K562 (cell line): ENCODE measurements around the gene HAGHL. TPM values are rescaled to one million over a fixed set of nuclear protein-coding genes. Genes with fewer than 3 reads are reported as not detected.

ENCODE experiments used
- AFF4 ChIP-seq: sonication (generic); formaldehyde crosslinking; IDR thresholded peaks from 2 replicates; pipeline ENCODE4 v1.8.0; 2023; ENCODE audit warnings: mild to moderate bottlenecking, missing genetic modification reagents
- CUX1 ChIP-seq: fragments of 200-800 bp; sonication (Bioruptor generic); IDR thresholded peaks from 2 replicates; pipeline ENCODE4 v1.6.1; 2016; ENCODE audit warnings: missing genetic modification characterization, missing compliant biosample characterization
- GMEB1 ChIP-seq: fragments of 250-450 bp; sonication (Bioruptor Pico); IDR thresholded peaks from 2 replicates; pipeline ENCODE4 v1.4.0; 2020; ENCODE audit warnings: mild to moderate bottlenecking
- KHSRP ChIP-seq: fragments of 450-650 bp; IDR thresholded peaks from 2 replicates; pipeline ENCODE4 v1.6.1; 2017
- RBM17 ChIP-seq: fragments of 200-400 bp; formaldehyde crosslinking; IDR thresholded peaks from 2 replicates; pipeline ENCODE4 v1.6.1; 2017; ENCODE audit warnings: low read depth, mild to moderate bottlenecking, low read length, borderline replicate concordance
- TAF15 ChIP-seq: fragments of 200-400 bp; formaldehyde crosslinking; IDR thresholded peaks from 2 replicates; pipeline ENCODE4 v1.6.1; 2017; ENCODE audit warnings: mild to moderate bottlenecking, low read depth, low read length, moderate library complexity
- TEAD2 ChIP-seq: fragments of 450-650 bp; IDR thresholded peaks from 2 replicates; pipeline ENCODE4 v1.6.1; 2016; ENCODE audit warnings: missing genetic modification characterization, control low read depth, missing compliant biosample characterization
- UBTF ChIP-seq, 2 experiments: IDR thresholded peaks; 2 replicates each; pipeline ENCODE4 v1.6.1; 2012; ENCODE audit warnings: improper control_type of control experiment in 2 of 2, low read depth in 2 of 2, low read length in 2 of 2, borderline replicate concordance in 1 of 2
- ZBTB17 ChIP-seq: fragments of 450-650 bp; formaldehyde crosslinking; IDR thresholded peaks from 2 replicates; pipeline ENCODE4 v1.4.0; 2020; ENCODE audit warnings: mild to moderate bottlenecking
- ZNF133 ChIP-seq: fragments of 250-450 bp; sonication (Bioruptor Pico); IDR thresholded peaks from 2 replicates; pipeline ENCODE4 v1.4.0; 2020; ENCODE audit warnings: mild to moderate bottlenecking
- ZNF263 ChIP-seq: sonication (generic); formaldehyde crosslinking; IDR thresholded peaks from 2 replicates; pipeline ENCODE4 v1.8.0; 2022; ENCODE audit warnings: mild to moderate bottlenecking, missing genetic modification reagents, borderline replicate concordance
- ZNF57 ChIP-seq: fragments of 450-650 bp; formaldehyde crosslinking; IDR thresholded peaks from 2 replicates; pipeline ENCODE4 v1.4.0; 2020; ENCODE audit warnings: mild to moderate bottlenecking, moderate library complexity
- ZNF699 ChIP-seq: fragments of 250-450 bp; sonication (Bioruptor Pico); IDR thresholded peaks from 2 replicates; pipeline ENCODE4 v1.8.0; 2021; ENCODE audit warnings: mild to moderate bottlenecking, moderate library complexity; ENCODE audit not compliant: insufficient replicate concordance
- polyA plus RNA-seq, 8 experiments: library from polyadenylated mRNA; depleted of rRNA in 4 of 8; stranded (reverse) in 5 of 8; unstranded in 3 of 8; fragments of >200 nt; fragmentation: Nextera tagmentation in 2 of 8; fragmentation: Illumina TruSeq in 1 of 8; extraction: Ambion mirVana in 2 of 8; extraction: Trizol in 1 of 8; gene quantifications; 2 replicates each; pipeline versions ENCODE4 v1.2.1 to v1.2.3, GENCODE V29; 2011 to 2014; ENCODE audit warnings: inconsistent platforms in 1 of 8, missing spikeins in 1 of 8
- total RNA-seq, 7 experiments: library from RNA; depleted of rRNA in 6 of 7; stranded (reverse); fragments of >200 nt in 6 of 7; fragmentation: Illumina TruSeq in 2 of 7; extraction: Trizol in 2 of 7; gene quantifications; 2 replicates each; pipeline versions ENCODE4 v1.2.1 to v1.2.3, GENCODE V29; 2011 to 2021; ENCODE audit warnings: low replicate concordance in 1 of 7

Gene HAGHL
- total and polyA plus RNA-seq, 9 of the 15 experiments (the other 6 are each of a cell fraction or from before 2014, with no cell fraction given): 0.31 to 83.4 (median 20.7) TPM

- TF ChIP-seq GMEB1 (CRISPR knock-in tag) (no peak), ZNF133 (CRISPR knock-in tag) (no peak), AFF4 (CRISPR knock-in tag) (no peak), TEAD2 (tag) (no peak), TAF15 (peak; percentile 72; the same call in 1 of the 2 replicates), UBTF (IDR thresholded peaks at IDR 0.05; ENCODE audit: borderline replicate concordance in 1 of 2, low read depth in 2 of 2, low read length in 2 of 2) (no peak), ZBTB17 (CRISPR knock-in tag) (no peak), ZNF57 (CRISPR knock-in tag) (no peak), ZNF263 (no peak), ZNF699 (no peak), RBM17 (no peak), KHSRP (no peak), CUX1 (no peak)
Measured at GRCh38 chr16:726438-727290, at the start of gene HAGHL, which contains the start of gene CCDC78 (continued).
